ENCODE measurements around the gene IFT81.

DNA sequence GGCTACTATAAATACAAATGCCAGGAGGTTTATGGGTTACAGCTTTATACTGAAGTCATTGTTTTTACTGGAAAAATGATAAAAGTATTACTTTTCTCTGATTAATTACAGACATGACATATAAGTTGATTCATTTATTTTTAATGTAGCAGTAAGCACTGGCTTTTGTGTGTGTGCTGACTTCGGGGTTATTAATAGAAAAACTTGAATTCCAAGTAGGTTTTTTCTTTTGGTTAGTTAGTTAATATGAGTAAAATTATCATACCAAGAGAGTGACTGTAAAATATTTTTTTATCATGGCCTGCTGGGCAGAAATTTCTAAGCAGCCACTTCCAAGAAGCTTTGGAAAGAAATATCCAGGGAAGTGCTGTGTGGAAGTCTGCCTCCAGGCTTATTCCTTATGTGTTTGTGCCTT, 56.4 kb downstream of the IFT81 start:
- TF ChIP-seq, protein P1, sequence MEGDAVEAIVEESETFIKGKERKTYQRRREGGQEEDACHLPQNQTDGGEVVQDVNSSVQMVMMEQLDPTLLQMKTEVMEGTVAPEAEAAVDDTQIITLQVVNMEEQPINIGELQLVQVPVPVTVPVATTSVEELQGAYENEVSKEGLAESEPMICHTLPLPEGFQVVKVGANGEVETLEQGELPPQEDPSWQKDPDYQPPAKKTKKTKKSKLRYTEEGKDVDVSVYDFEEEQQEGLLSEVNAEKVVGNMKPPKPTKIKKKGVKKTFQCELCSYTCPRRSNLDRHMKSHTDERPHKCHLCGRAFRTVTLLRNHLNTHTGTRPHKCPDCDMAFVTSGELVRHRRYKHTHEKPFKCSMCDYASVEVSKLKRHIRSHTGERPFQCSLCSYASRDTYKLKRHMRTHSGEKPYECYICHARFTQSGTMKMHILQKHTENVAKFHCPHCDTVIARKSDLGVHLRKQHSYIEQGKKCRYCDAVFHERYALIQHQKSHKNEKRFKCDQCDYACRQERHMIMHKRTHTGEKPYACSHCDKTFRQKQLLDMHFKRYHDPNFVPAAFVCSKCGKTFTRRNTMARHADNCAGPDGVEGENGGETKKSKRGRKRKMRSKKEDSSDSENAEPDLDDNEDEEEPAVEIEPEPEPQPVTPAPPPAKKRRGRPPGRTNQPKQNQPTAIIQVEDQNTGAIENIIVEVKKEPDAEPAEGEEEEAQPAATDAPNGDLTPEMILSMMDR (IDR thresholded peaks at IDR 0.05), result no peak
- TF ChIP-seq EZH2 (IDR thresholded peaks at IDR 0.05; ENCODE audit: borderline replicate concordance, insufficient read depth, low read depth, low read length, poor library complexity, severe bottlenecking), result no peak

Measured in B cell (primary cell).